ENCODE data around the gene METTL27.
"Not testable (repeated sequence)": the region's sequence is repeated elsewhere in the genome, so short reads cannot be mapped to it uniquely, and the experiment has no call there.

METTL27 gene

GRCh38 chr7:73838642-73839041 lies 3.7 kb downstream of the METTL27 start:
- no peak for DNase-seq (ENCODE audit: low read depth)

- not testable (repeated sequence) for DNase-seq (ENCODE audit: low read depth)
These were observed 5.1 kb downstream of the METTL27 start for GRCh38 chr7:73837167-73837566.

- no peak for DNase-seq (ENCODE audit: low read depth)
These were observed 7.6 kb downstream of the METTL27 start for GRCh38 chr7:73834626-73835191.

- DNase-seq (ENCODE audit: low read depth) = no peak
These were observed 8.9 kb downstream of the METTL27 start for GRCh38 chr7:73833251-73833919.

- DNase-seq (ENCODE audit: low read depth) = no peak
These were observed 9.5 kb downstream of the METTL27 start for GRCh38 chr7:73832806-73833205.

- no peak for DNase-seq (ENCODE audit: low read depth)
These were observed 10.3 kb downstream of the METTL27 start for GRCh38 chr7:73831834-73832651.

GRCh38 chr7:73831584-73831833 lies 10.8 kb downstream of the METTL27 start:
- no peak for DNase-seq (ENCODE audit: low read depth)

GRCh38 chr7:73830681-73831583 lies 11.4 kb downstream of the METTL27 start, which contains the start of gene CLDN4:
TSS of gene CLDN4 (plus strand) at chr7:73830996. CDS start at chr7:73831202, 206 bp downstream.
- no peak for DNase-seq (ENCODE audit: low read depth)

GRCh38 chr7:73829921-73830680 lies 12.2 kb downstream of the METTL27 start:
- DNase-seq (ENCODE audit: low read depth) = no peak

- no peak for DNase-seq (ENCODE audit: low read depth)
These were observed 12.8 kb downstream of the METTL27 start for GRCh38 chr7:73829505-73829904.

- DNase-seq (ENCODE audit: low read depth) = no peak
These were observed 13.3 kb downstream of the METTL27 start for GRCh38 chr7:73828972-73829371.

GRCh38 chr7:73828107-73828803 lies 14.1 kb downstream of the METTL27 start:
- DNase-seq (ENCODE audit: low read depth) = no peak

- no peak for DNase-seq (ENCODE audit: low read depth)
These were observed 14.7 kb downstream of the METTL27 start for GRCh38 chr7:73827567-73828106.

- DNase-seq (ENCODE audit: low read depth) = no peak
These were observed 17.3 kb downstream of the METTL27 start for GRCh38 chr7:73824986-73825385.

- DNase-seq (ENCODE audit: low read depth) = no peak
These were observed 18.3 kb downstream of the METTL27 start for GRCh38 chr7:73823873-73824592.

- no peak for DNase-seq (ENCODE audit: low read depth)
These were observed 19.1 kb downstream of the METTL27 start for GRCh38 chr7:73823257-73823656.

GRCh38 chr7:73822319-73823173 lies 19.8 kb downstream of the METTL27 start:
- DNase-seq (ENCODE audit: low read depth) = peak; percentile 99

- DNase-seq (ENCODE audit: low read depth) = not testable (repeated sequence)
These were observed 20.6 kb downstream of the METTL27 start for GRCh38 chr7:73821597-73822285.

Measured in stromal cell of bone marrow (primary cell).